Activated CD8-positive, alpha-beta memory T cell treated with anti-CD3 and anti-CD28 coated beads for 24 hours (primary cell): Measurements from ENCODE around the gene TBXA2R.

Source experiments
- DNase-seq: peaks from one replicate; pipeline ENCODE4 v3.0.0-alpha.2; 2020

TBXA2R gene

GRCh38 chr19:3618811-3619630 lies 12.3 kb upstream of the TBXA2R start:
- no peak for DNase-seq

GRCh38 chr19:3618144-3618810 lies 11.6 kb upstream of the TBXA2R start:
- DNase-seq, result peak; percentile 84

GRCh38 chr19:3617463-3617862 lies 10.8 kb upstream of the TBXA2R start:
- no peak for DNase-seq

- no peak for DNase-seq
Observed at GRCh38 chr19:3615524-3616135, 9.0 kb upstream of the TBXA2R start.

- no peak for DNase-seq
Observed at GRCh38 chr19:3614858-3615505, 8.3 kb upstream of the TBXA2R start.

GRCh38 chr19:3613818-3614661 lies 7.4 kb upstream of the TBXA2R start:
- no peak for DNase-seq

DNA sequence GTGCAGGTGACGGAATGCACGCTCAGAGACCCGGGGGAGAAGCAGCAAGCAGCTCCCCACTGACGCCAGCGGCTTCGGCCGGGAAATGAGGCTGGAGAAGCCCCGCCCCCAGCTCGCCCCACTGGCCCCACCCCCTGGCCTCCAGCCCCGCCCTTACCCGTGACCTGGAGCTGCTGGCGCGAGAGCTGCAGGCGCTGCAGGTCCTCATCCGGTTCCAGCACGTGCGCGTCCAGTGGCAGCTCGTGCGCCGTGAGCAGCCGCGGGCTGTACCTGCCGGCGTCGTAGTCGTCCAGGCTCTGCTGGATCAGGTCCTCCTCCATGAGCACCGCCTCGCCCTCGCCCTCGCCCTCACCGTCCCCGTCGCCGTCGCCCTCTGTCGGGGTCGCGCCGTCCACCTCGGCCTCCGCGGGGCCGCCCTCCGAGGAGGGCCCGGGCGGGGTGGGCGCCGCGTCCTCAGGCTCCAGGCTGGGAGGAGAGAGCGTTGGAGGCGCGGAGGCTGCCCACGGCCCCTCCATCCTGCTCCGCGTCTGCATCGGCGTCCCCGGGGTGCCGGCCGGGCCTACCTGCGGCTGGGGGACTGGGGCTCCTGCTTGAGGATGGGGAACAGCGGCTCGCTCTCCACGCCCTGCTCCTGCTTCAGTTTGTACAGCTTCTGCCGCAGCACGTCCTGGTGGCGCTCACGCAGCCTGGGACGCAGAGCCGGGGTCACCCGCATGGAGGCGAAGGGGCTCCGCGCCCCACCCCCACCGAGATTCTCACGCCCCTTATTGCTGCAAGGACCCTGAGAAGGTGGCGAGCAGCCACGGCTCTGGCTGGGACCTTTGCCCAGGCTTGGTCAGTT lies 6.4 kb upstream of the TBXA2R start:
- DNase-seq, result no peak

DNA sequence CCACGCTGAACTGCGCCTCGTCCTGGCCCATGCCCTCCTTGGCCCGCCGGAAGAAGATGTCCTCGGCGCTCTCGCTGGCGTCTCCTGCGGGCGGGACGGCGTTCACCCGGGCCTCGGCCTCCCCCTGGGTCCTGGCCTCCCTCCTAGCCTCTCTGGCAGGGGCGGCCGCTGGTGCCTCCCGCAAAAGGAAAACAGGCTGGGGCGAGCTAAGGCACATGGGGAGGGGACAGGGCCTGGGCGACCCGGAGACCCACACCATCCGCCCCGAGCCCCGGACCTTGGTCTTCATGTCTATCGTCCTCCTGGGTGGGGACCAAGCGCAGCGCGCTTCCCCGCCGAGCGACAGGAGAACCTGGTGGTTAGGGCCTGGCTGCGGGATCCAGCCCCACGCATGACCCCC lies 5.7 kb upstream of the TBXA2R start:
- no peak for DNase-seq

DNA sequence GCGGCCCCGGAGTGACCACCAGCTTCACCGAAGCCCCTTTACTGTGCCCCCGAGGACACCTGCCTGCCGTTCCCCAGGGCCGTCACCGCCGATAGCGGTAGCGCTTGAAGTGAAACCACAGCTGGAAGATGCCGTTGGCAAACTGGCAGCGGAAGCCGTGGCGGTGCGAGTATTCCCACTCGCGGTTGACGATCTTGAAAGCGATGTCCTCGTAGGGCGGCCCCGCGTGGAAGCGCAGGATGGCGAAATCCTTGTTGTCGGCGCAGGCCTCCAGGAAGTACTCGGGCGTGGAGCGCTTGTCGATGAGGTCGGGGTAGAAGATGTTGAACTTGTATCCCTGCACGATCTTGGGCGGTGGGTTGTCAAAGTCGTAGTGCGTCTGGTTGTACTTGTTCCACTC lies 5.2 kb upstream of the TBXA2R start:
- DNase-seq, result no peak

GRCh38 chr19:3610745-3611717 lies 4.4 kb upstream of the TBXA2R start:
- no peak for DNase-seq

- no peak for DNase-seq
Observed at GRCh38 chr19:3609779-3610719, 3.4 kb upstream of the TBXA2R start.

DNA sequence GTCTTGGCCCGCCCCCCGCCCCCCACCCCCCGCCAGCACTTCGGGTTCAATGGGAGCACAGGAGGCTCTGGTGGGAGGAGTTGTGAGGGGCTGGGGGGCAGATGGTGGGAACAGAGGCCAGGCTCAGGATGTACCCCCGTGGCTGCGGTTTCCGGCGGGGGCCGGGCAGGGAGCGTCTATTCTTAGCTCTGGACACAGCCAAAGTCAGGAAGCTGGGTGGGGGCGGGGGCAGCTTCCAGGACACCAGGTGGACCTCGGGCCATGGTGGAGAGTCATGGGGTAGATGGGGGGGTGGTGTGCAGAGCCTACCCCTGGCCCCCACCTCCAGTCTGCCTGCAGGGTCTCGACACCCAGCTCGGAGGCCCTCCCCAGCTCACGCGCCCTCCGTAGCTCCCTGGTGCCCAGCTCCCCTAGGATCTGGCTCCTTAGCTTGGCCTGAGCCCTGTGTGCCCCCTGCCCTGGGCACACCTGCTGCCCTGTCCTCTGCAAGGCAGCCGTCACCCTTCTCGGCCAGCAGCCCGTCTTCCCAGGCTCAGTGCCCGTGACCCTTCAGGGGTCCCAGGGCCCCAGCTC lies 2.2 kb upstream of the TBXA2R start:
- DNase-seq, result no peak

DNA sequence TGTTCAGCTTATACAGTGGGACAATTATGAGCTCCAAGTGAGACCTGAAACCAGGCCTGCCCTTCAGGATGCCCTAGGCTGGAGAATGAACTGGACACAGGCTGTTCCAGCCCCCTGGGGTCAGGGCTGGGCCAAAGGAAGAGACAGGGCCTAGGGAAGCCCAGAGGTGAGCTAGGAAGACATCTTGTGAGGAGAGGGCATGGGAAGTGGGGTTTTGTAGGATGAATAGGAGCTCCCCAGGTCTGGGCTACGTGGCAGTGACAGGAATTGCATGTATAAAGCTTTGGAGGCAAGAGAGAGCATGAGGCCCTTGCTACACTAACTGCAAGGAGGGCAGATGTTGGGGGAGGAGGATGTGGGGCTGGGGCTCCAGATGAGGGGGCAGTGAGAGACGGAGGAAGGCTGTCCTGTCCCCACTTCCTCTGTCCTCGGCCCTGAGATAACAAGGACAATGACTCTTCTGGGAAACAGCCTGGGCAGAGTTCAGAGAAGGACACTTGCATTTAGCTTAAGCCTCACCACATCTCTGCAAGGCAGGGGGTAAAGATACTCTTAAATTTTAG lies 1.5 kb upstream of the TBXA2R start:
- DNase-seq, result no peak

DNA sequence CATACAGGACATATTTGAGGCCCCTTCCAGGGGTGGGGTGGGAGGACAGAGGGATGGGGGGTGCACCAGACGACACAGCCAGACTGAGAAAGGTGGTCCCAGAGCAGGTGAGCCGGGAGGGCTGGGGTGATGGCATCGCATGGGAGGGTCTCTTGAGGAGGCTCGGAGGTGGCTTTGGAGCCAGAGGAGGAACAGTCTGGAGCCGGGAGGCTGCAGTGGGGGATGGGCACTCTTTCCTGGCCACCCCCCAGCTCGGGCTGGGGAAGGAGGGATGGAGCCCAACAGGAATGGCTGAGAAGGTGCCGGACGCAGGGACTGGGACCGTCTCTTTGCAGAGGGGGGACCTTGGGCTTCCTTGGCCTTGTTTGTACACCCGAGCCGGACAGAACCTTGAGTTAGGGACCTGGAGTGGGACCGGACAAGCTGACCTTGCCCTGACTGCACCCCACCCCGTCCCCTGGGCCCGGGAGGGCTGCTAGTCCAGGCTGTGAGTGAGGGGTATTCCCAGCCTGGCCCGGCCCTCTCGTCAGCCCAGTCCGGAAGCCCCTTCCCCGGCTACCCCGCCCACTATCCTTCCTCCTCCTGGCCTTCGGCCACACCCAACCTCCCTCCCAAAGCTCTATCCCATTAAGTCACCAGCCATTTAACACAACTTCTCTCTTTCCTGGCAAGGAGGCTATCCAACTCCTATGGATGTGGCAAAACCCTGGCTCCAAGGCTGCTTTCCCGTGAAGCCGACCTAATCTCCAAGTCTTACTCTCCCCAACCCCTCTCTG lies 816 bp upstream of the TBXA2R start:
- no peak for DNase-seq

DNA sequence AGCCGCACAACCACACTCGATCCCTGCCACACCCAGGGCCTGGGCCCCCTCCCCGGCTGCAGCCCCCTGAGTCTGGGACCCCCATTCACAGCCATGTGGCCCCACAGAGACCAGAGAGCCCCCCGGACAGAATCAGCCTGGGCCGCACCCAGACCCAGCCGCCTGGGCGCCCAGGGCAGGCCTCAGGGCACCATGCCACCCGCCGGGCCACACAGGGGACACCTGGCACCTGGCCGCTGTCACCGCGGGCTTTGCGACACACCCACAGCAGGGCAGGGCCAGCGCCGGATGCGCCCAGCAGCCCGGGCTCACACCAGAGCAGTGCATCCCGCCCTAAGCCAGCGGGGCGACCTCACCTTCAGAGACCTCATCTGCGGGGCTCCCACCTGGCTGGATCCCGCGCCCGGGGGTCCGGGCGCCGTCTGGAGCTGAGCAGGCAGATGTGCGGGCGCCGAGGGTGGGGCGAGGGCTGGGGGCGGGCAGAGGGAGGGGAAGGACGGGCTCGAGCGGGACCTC lies 443 bp downstream of the TBXA2R start:
- DNase-seq, result peak; percentile 73

GRCh38 chr19:3605770-3606169 lies 905 bp downstream of the TBXA2R start:
- no peak for DNase-seq

DNA sequence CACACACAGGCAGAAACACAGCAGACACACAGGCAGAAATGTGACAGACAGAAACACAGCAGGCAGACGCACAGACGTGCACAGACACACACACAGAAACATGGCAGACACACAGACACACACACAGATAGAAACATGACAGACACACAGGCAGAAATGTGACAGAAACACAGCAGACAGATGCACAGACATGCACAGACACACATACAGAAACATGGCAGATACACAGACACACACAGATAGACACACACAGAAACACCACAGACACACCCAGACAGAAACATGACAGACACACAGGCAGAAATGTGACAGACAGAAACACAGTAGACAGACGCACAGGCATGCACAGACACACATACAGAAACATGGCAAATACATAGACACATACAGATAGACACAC lies 1.3 kb downstream of the TBXA2R start:
- DNase-seq, result no peak

DNA sequence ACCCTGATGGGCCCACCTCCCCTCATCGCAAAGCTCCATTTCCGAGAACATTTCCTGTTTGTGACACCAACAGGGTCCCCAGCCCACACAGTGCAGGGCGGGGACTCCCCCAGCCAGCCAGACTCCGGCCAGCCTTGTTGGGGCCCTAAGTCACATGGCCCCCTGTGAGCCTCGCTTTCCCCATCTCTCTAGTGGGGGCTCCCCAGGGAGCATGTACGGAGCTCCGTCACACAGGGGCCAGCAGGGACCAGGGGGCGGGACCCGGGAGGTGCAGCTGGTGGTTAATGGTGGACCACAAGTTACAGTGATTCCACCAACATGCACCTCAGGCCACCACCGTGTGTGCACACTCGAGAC lies 1.7 kb downstream of the TBXA2R start:
- no peak for DNase-seq
